ENCODE measurements around the gene ELOF1. TPM values are rescaled to one million over a fixed set of nuclear protein-coding genes. Genes with fewer than 3 reads are reported as not detected.

The ELOF1 gene
- total RNA-seq, 1 experiment from 2014 or later = 105 TPM

- Histone ChIP-seq H3K4me2 (ENCODE audit: low read length) (no peak overlapping the region), H3F3A (ENCODE audit: low read length, unreplicated experiment) (no peaks in the 10 kb centered on the region), H2AFZ (ENCODE audit: low read length) (no peak overlapping the region), H3K4me1 (ENCODE audit: insufficient read depth, low read length) (peaks cover 6% of the 10 kb centered on the region; the same call in 1 of the 2 replicates), H3K27me3 (ENCODE audit: low read length) (no peaks in the 10 kb centered on the region), H3K27ac (ENCODE audit: low read length) (no peak overlapping the region), H3K9me2 (replicated peaks; ENCODE audit: low read length) (no peaks in the 10 kb centered on the region), H4K20me1 (ENCODE audit: low read length) (peaks cover 15% of the 10 kb centered on the region; the same call in 1 of the 2 replicates), H3K9me3 (ENCODE audit: low read length) (no peaks in the 10 kb centered on the region), H3K9ac (ENCODE audit: low read length) (no peak overlapping the region), H3K79me2 (ENCODE audit: low read length) (peaks cover 27% of the 10 kb centered on the region), H3K4me3 (ENCODE audit: low read length) (no peak overlapping the region), H3K36me3 (ENCODE audit: low read depth, low read length) (peaks cover 27% of the 10 kb centered on the region; the same call in 1 of the 2 replicates)
- no peak for ATAC-seq
- intact Hi-C loops (cut with micrococcal nuclease) = no loop called here
- no peak for TF ChIP-seq EZH2 (IDR thresholded peaks at IDR 0.05; ENCODE audit: low read length, unreplicated experiment)
- ChIA-PET CTCF (no interaction called here), POLR2A (ENCODE audit: unreplicated experiment) (no interaction called here)
- BruUV-seq (replicated peaks) = no TSS peak
- no peak for DNase-seq
Measured at GRCh38 chr19:11552666-11553372, 6.2 kb downstream of the ELOF1 start.

- Histone ChIP-seq H4K20me1 (ENCODE audit: low read length) (peaks cover 8% of the 10 kb centered on the region; the same call in 1 of the 2 replicates), H3K27ac (ENCODE audit: low read length) (no peak overlapping the region), H3K9me2 (replicated peaks; ENCODE audit: low read length) (no peaks in the 10 kb centered on the region), H2AFZ (ENCODE audit: low read length) (no peak overlapping the region), H3K4me3 (ENCODE audit: low read length) (no peak overlapping the region), H3K4me2 (ENCODE audit: low read length) (no peak overlapping the region), H3K4me1 (ENCODE audit: insufficient read depth, low read length) (peaks cover under 1% of the 10 kb centered on the region; the same call in 1 of the 2 replicates), H3F3A (ENCODE audit: low read length, unreplicated experiment) (no peaks in the 10 kb centered on the region), H3K9ac (ENCODE audit: low read length) (no peak overlapping the region), H3K36me3 (ENCODE audit: low read depth, low read length) (peaks cover 27% of the 10 kb centered on the region; the same call in 1 of the 2 replicates), H3K9me3 (ENCODE audit: low read length) (no peaks in the 10 kb centered on the region), H3K27me3 (ENCODE audit: low read length) (no peaks in the 10 kb centered on the region), H3K79me2 (ENCODE audit: low read length) (peaks cover 16% of the 10 kb centered on the region)
- ChIA-PET POLR2A (ENCODE audit: unreplicated experiment) (no interaction called here), CTCF (no interaction called here)
- ATAC-seq (peak; percentile 70), DNase-seq (no peak)
- TF ChIP-seq EZH2phosphoT487 (IDR thresholded peaks at IDR 0.05; ENCODE audit: borderline replicate concordance, low read length) (no peak), EZH2 (IDR thresholded peaks at IDR 0.05; ENCODE audit: low read length, unreplicated experiment) (no peak), CTCF (conservative IDR thresholded peaks at IDR 0.05; ENCODE audit: low read depth, low read length) (peak; percentile 58)
- intact Hi-C loops (cut with micrococcal nuclease) = no loop called here
- no TSS peak for BruUV-seq (replicated peaks)
Measured at GRCh38 chr19:11551603-11552235, 7.3 kb downstream of the ELOF1 start.

GRCh38 chr19:11550265-11550664, 8.8 kb downstream of the ELOF1 start:
- Histone ChIP-seq H3K79me2 (ENCODE audit: low read length) (peaks cover 2% of the 10 kb centered on the region), H3K4me3 (ENCODE audit: low read length) (no peak overlapping the region), H3K27me3 (ENCODE audit: low read length) (no peaks in the 10 kb centered on the region), H3K9me2 (replicated peaks; ENCODE audit: low read length) (no peaks in the 10 kb centered on the region), H3K4me2 (ENCODE audit: low read length) (no peak overlapping the region), H3K9me3 (ENCODE audit: low read length) (no peaks in the 10 kb centered on the region), H3K4me1 (ENCODE audit: insufficient read depth, low read length) (peaks cover 5% of the 10 kb centered on the region; the same call in 1 of the 2 replicates), H4K20me1 (ENCODE audit: low read length) (peaks cover under 1% of the 10 kb centered on the region; the same call in 1 of the 2 replicates), H3K36me3 (ENCODE audit: low read depth, low read length) (peaks cover 21% of the 10 kb centered on the region; the same call in 1 of the 2 replicates), H3K9ac (ENCODE audit: low read length) (no peak overlapping the region), H3F3A (ENCODE audit: low read length, unreplicated experiment) (no peaks in the 10 kb centered on the region), H3K27ac (ENCODE audit: low read length) (no peak overlapping the region), H2AFZ (ENCODE audit: low read length) (no peak overlapping the region)
- ChIA-PET CTCF (no interaction called here), POLR2A (ENCODE audit: unreplicated experiment) (no interaction called here)
- intact Hi-C loops (cut with micrococcal nuclease) = no loop called here
- TF ChIP-seq EZH2 (IDR thresholded peaks at IDR 0.05; ENCODE audit: low read length, unreplicated experiment) (no peak), EZH2phosphoT487 (IDR thresholded peaks at IDR 0.05; ENCODE audit: borderline replicate concordance, low read length) (no peak), CTCF (conservative IDR thresholded peaks at IDR 0.05; ENCODE audit: low read depth, low read length) (no peak)
- ATAC-seq (no peak), DNase-seq (no peak)
- BruUV-seq (replicated peaks) = no TSS peak

All from PC-3 (cell line).